ENCODE measurements around the gene FSTL3.
"Not testable (repeated sequence)": the region's sequence is repeated elsewhere in the genome, so short reads cannot be mapped to it uniquely, and the experiment has no call there.

The FSTL3 gene

DNA sequence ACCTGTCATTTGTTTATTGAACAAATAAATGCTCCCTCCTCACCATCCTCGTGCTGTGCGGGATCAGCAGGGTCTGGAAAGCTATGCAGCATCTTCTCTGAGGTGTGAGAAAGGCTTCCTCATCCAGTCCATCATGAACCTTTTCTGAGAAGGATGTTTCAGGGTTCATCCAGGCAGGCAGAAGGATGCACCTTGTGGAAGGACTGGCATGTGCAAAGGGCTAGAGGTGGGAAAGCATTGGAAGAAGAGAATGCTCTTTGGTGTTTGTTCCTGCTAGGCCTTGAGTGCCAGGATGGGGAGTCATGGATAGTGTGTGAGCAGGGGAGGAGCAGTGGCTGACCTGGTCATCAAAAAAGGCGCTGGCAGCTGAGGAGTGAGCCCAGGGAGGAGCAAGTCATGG lies 39.2 kb downstream of the FSTL3 start:
- DNase-seq = no peak

DNA sequence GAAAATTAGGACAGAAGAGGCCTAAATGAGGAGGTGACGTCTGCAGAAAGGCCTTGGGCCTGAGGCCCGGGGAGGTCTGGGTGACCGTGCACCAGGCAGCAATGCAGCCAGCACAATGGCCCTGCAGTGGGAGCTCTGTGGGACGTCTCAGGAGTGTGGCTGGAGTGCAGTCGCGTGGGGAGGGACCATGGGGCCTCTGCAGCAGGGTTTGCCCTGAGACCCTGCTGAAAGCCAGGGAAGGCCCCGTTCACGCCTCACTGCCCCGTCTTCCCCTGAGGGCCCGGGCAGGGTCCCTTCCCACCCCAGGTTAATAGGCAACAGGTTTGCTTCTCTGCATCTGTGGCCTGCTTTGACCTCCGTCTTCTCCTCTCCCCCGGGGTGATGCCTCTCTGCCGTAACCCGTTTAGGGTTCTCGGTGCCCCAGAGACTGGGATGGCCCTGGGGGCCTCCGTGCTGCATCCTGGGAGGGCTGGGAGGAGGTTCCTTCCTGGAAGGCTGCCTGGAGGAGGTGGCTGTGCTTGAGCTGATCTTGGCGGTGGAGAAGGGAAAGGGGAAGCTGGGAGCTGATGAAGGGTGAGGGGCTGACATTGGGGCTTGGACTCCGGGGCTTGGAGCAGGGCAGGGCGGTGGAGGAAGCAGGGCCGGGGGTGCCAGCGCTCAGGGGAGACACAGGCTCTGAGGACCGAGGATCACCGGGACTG lies 42.2 kb downstream of the FSTL3 start:
- no peak for DNase-seq

DNA sequence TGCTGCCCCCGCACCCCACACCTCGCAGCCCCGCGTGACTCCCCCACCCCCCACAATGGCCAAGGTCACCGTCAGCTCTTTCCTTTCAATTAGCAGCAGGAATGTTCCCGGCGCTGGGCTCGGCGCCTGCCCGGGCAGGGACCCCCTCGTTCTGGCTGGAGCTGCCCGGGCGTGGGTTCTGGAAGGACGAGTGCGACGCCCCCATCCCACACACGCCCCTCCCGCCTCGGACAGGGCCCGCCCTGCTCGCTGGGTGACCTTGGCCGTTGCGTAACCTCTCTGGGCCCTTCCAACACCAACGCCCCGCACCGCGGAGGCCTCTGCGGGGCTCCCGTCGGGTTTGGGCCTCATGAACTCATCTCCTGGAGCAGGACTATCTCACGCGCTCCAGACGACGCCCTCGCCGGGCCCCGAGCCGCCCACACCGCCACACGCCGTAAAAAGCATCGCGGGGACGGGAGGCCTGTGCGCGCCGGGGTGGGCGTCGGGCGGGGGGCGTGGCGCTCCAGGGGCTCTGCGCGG lies 42.9 kb downstream of the FSTL3 start:
- DNase-seq = no peak

DNA sequence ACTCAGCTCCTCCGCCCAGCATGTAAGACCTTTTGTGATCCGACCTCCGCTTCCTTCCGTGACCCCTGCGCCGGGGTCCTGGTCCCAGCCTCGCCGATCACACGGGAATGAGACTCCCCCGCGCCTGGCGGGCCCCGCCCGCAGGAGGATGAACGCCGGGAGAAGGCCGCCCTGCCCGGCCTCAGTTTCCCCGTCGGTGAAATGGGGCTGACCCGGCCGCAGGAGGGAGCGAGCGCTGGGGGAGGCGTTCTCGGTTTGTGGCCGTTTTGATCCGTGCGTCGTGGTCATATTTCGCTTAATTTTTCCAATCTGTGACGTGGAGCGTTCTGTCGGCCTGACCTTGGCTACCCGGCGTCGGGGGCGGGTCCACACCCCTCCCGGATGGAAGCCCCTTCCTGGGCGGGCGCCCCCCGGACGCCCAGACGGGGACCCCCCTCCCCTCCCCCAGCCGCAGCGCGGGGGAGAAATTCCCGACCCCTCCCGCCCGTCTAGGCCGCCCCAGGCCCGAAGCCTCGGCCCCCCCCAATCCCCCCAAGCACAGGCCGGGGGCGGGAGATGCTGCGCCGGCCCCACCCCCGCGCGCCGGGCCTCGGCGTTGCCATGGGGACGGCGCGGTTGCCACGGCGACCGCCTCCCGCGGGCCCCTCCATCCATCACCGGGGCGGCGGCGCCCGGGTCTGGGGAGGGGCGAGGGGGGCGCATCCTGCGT lies 43.6 kb downstream of the FSTL3 start:
- DNase-seq = no peak

DNA sequence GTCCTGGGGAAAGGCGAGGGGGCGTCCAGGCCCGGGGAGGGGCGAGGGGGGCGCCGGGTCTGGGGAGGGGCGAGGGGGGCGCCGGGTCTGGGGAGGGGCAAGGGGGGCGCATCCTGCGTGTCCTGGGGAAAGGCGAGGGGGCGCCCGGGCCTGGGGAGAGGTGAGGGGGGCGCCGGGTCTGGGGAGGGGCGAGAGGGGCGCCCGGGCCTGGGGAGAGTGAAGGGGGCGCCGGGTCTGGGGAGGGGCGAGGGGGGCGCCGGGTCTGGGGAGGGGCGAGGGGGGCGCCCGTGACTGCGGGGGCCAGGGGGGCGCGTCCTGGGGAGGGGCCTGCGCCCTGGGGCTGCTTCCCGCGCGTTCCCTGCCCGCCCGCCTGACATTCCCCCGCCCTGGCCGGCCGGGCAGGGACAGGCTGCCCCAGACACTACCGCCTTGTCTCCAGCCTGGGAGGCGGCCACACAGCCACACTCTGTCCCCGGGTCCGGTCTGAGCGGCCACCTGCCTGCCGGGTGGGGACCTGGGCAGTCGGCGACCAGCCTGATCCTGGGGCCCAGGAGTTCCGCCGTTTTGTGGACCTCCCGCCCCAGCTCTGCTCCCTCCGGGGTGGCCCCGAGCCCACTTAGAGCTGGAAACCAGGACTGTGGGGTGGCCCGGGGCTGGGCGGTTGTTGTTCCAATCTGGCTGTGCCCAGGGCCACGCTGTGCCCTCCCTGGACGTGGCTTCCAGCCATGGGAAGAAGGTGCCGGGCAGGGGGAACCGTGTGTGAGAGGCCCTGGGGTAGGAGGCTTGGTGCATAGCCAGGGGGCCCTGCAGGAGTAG lies 44.4 kb downstream of the FSTL3 start:
- DNase-seq = no peak

DNA sequence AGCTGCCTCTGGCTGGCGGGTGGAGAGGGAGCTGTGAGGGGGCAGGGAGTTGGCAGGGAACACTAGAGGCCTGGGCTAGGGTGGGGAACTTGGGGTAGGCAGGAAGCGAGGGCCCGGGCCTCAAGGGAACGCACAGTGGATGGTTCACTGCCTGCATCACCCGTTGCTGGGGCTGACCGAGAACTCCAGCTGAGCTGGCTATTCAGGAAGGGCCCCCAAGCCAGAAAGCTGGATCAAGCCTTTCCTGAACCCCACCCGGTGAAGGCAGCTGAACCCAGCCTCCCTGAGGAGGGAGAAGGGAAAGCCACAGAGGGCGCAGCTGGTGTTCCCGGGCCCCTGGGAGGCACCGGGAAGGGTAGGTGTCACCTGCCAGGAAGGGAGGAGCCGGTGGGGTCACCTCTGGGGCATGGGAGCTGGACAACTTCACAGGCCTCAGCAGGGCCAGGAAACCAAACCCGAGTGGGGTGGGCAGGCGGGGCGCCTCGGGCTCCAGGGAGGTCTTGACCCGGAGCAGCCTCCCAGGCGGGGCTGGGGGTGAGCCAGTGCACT lies 46.4 kb downstream of the FSTL3 start:
- no peak for DNase-seq

DNA sequence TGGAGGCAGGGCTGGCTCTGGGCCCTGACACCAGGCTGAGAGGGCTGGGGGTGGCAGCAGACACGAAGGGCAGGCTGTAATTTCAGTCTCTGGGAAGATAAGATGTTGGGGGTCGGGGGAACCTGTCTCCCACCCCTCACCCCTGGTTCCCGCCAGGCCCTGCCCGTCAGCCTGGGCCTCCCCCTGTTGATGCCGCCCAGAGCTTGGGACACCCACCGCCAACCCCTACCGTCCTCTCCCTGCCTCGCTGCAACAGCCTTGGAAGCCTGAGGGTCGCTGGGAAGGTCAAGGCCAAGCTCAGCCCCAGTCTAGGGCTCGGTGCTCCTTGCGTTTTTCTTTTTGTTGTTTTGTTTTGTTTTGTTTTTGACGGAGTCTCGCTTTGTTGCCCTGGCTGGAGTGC lies 47.1 kb downstream of the FSTL3 start:
- no peak for DNase-seq

DNA sequence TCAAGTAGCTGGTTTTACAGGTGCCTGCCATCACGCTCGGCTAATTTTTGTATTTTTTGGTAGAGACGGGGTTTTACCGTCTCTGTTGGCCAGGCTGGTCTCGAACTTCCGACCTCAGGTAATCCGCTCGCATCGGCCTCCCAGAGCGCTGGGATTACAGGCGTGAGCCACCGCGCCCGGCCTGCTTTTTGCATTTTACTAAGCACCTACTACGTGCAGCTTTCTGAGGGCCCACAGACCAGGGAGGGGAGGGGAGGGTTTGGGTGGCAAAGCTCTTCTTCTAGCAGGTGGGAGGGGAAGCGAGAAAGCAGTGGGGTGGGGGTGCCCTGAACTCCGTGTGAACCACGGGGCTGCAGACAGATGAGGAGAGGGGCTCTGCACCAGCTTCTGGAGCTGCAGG lies 47.5 kb downstream of the FSTL3 start:
- DNase-seq = no peak

DNA sequence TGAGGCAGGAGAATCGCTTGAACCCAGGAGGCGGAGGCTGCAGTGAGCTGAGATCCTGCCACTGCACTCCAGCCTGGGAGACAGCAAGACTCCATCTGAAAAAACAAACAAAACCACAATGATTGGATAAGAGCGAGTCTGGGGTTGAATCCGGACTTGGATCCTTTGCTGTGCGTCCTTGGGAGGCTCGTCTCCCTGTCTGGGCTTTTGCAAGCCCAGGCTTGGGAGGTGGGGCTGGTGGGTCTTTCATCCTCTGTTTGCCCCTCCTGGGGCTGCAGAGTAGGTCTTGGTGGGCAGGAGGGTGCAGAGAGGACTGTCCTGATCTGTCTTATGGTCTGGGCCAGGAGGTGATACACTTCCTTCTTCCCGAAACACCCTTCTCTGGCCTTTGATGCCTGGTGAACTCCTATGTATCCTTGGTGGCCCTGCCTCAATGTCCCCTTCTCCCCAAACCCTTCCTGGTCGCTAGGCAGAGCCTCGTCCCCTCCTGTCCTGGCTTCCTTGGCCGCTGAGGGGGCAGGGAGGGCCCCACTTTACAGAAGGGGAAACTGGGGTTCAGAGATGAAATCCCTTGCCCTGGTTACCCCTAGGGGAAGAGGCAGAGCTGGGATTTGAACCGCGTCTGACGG lies 49.4 kb downstream of the FSTL3 start:
- no peak for DNase-seq

DNA sequence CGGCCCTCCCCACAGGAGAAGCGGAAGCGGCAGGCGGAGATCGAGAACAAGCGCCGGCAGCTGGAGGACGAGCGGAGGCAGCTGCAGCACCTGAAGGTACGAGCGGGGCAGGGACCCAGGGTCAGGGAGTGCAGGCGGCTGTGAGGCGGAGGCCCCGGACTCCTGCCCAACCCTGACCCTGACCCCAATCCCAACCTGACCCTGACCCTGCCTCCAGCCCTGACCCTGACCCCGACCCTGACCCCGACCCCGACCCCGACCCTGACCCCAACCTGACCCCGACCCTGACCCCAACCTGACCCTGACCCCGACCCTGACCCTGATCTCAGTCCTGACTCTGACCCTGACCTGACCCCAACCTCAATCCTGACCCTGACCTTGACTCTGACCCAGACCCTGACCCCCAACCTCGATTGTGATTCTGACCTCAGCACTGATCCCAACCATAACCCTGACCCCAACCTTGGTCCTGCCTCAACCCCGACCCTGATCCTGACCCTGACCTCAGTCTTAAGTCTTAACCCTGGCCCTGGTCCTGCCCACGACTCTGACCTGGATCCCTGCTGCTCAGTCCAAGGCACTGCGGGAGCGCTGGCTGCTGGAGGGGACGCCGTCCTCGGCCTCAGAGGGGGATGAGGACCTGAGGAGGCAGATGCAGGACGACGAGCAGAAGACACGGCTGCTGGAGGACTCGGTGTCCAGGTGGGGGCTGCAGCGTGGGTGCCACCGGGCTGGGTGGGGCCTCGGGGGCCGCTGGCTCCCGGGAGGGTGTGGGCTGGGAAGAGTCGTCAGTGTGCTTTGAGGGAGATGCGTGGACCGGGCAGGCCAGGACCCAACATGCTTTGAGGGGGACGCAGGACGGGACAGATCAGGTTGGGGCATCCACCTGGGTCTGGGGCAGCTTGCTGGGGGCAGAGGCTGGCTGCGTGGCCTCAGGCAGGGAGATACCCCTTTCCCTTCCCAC lies 51.1 kb downstream of the FSTL3 start:
- DNase-seq = no peak

DNA sequence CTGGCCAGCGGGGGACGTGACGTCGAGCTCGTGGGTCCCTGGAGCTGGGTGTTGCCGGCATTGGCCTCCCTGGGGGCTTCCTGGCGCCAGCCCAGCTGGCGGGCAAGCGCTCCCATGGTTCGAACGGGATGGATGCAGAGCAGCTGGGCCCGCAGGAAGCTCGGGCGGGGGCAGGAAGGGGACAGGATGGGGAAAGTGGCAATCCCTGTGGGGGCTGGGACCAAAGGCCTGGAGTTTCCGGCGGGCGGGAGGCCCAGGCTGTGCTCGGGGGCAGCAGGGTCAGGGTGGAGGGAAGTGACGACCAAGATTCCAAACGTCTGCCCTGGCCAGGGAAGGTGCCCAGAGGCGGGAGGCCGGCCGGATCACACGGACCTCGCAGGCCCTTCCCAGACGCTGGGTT lies 51.8 kb downstream of the FSTL3 start:
- no peak for DNase-seq

DNA sequence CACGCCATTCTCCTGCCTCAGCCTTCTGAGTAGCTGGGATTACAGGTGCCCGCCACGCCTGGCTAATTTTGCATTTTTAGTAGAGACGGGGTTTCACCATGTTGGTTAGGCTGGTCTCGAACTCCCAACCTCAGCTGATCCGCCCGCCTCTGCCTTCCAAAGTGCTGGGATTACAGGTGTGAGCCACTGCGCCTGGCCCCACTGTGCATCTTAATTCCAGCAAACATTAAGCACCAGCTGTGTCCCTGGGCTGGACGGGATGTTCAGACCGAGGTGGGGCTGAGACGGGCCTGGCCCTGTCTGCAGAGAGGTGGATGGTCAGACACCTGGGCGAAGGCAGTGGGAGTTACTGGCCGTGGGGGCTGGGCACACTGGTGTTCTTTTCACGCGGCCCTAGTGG lies 53.4 kb downstream of the FSTL3 start:
- DNase-seq = not testable (repeated sequence)

DNA sequence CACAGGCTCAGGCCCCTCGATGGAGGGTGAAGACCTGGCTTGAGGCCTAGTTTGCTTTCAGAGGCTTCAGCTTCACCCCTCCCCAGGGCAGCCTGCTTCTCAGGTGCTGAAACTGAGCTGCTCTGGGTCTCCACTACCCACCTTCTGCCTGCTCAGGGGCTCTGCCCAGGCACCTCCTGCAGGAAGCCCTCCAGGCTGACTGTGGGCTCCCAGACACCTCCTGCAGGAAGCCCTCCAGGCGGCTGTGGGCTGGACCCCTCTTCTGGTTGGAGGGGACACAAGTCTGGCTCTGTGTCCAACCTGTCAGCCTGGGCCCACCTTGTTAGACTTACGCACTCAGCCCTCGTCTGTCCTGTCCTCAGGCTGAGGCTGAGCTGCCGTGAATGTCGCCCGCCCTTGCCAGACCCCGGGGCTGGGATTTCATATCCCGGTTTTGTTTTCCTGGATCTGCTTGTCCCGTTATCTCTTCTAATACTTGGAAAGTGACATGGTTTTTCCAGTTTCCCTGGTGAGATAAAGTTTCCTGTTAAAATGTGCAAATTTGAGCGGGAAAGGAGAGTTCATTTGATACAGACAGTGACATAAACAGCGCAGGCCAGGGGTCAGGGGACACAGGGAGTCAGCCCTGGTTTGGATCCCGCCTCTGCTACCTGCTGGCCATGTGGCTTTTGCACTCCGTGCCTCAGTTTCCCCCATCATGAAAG lies 53.9 kb downstream of the FSTL3 start:
- DNase-seq = no peak

DNA sequence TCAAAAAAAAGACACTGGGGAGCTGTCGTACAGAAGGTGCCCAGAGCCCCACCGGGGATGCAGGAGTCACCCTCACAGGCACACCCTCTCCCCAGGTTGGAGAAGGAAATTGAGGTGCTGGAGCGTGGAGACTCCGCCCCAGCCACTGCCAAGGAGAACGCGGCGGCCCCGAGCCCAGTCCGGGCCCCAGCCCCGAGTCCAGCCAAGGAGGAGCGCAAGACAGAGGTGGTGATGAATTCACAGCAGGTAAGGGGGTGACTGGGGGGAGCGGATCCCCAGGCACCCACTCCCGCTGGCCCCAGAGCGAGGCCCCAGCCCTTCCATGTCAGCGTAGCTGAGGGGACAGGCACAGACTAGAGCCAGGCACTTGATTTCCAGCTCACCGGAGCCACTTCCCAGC lies 54.8 kb downstream of the FSTL3 start:
- no peak for DNase-seq

DNA sequence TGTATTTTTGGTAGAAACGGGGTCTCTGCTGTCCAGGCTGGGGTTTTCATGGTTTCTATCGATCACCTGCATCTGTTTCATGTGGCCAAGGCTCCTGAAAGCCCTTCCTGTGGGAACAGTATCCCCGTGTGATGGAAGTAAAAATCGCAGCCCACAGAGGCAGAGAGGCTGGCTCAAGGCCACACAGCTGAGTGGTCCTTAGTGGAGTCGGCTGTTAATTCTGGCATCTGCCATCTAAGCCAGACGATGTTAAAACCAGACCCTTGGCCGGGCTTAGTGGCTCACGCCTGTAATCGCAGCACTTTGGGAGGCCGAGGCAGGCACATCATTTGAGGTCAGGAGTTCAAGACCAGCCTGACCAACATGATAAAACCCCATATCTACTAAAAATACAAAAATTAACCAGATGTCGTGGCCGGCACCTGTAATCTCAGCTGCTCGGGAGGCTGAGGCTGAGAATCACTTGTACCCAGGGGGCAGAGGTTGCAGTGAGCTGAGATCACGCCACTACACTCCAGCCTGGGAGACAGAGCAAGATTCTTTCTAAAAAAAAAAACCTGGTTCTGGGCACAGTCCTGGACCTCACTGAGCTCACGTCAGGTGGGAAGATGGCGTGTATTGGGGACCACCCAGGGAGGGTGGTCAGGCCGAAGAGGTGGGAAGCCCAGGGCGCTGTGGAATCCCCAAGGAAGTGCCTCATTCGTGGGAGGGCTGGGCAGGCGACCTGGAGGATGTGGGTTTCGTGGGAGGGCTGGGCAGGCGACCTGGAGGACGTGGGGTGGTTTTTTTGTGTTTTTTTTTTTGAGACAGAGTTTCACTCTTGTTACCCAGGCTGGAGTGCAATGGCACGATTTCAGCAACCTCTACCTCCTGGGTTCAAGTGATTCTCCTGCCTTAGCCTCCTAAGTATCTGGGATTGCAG lies 56.2 kb downstream of the FSTL3 start:
- DNase-seq = no peak

Data from NCI-H1092 treated with DMSO at 0.1 percent for 48 hours (cell line).